H1 (cell line): ENCODE measurements around the gene HNRNPH3. TPM values are rescaled to one million over a fixed set of nuclear protein-coding genes. Genes with fewer than 3 reads are reported as not detected.

ENCODE experiments used
- CTCF ChIA-PET: fragments of 300-600 bp; sonication (Branson Sonifier 250); formaldehyde crosslinking; loops from one replicate; lab custom pipeline; 2021; ENCODE audit not compliant: partially characterized antibody; lab: Charles Lee
- POLR2A ChIA-PET: fragments of 300-600 bp; sonication (Branson Sonifier 250); formaldehyde crosslinking; loops from one replicate; lab custom pipeline; 2021; ENCODE audit warnings: inconsistent platforms; ENCODE audit not compliant: partially characterized antibody; lab: Charles Lee
- DNase-seq, 2 experiments: peaks; one replicate each; pipeline versions ENCODE4 v3.0.0 to v3.0.0-alpha.2; 2010 to 2022; ENCODE audit warnings: low spot score in 2 of 2, low read depth in 1 of 2, mixed read lengths in 1 of 2
- FAIRE-seq: peaks from 2 replicates; lab custom pipeline; 2011; peaks lifted over from hg19 to GRCh38; lab: Jason Lieb, UNC
- H2AFZ ChIP-seq: 2 replicates; pipeline ENCODE4 v1.8.1; 2012; ENCODE audit warnings: low read length, inconsistent platforms
- H2AK5ac ChIP-seq: 2 replicates; pipeline ENCODE4 v1.6.1; 2013; ENCODE audit warnings: low read depth, low read length
- H2BK120ac ChIP-seq: replicated peaks from 2 replicates; pipeline ENCODE3; 2013; ENCODE audit warnings: low read depth, low read length, inconsistent platforms
- H2BK12ac ChIP-seq: 2 replicates; pipeline ENCODE4 v1.6.1; 2013; ENCODE audit warnings: low read depth, low read length
- H2BK15ac ChIP-seq: 2 replicates; pipeline ENCODE4 v1.6.1; 2013; ENCODE audit warnings: low read length
- H2BK20ac ChIP-seq: 2 replicates; pipeline ENCODE4 v1.6.1; 2013; ENCODE audit warnings: low read length
- H2BK5ac ChIP-seq: 2 replicates; pipeline ENCODE4 v1.6.1; 2013; ENCODE audit warnings: low read depth, low read length
- H3K14ac ChIP-seq: 2 replicates; pipeline ENCODE4 v1.6.1; 2013; ENCODE audit warnings: inconsistent platforms; ENCODE audit not compliant: insufficient read length
- H3K18ac ChIP-seq: 2 replicates; pipeline ENCODE4 v1.6.1; 2013; ENCODE audit warnings: low read length; ENCODE audit errors: extremely low read depth
- H3K23ac ChIP-seq: 2 replicates; pipeline ENCODE4 v1.6.1; 2013; ENCODE audit warnings: inconsistent platforms; ENCODE audit not compliant: insufficient read length
- H3K23me2 ChIP-seq: 2 replicates; pipeline ENCODE4 v1.6.1; 2013; ENCODE audit warnings: low read depth, low read length
- H3K27ac ChIP-seq: 2 replicates; pipeline ENCODE4 v1.6.1; 2011; ENCODE audit warnings: low read depth, low read length, inconsistent platforms
- H3K27me3 ChIP-seq, 4 experiments: replicated peaks in 1 of 4; 1 replicate in 1 of 4; 2 replicates in 3 of 4; pipeline versions ENCODE4 v1.6.1 to v1.8.1; 2011 to 2013; ENCODE audit warnings: low read length in 3 of 4, mild to moderate bottlenecking in 3 of 4, inconsistent platforms in 2 of 4, mixed read lengths in 2 of 4, moderate library complexity in 1 of 4; ENCODE audit not compliant: control insufficient read depth in 3 of 4, insufficient read depth in 3 of 4; ENCODE audit errors: extremely low read depth in 1 of 4
- H3K36me3 ChIP-seq, 4 experiments: 2 replicates each; pipeline versions ENCODE4 v1.6.1 to v1.8.1; 2011 to 2013; ENCODE audit warnings: mild to moderate bottlenecking in 4 of 4, low read length in 3 of 4, moderate library complexity in 2 of 4, control low read depth in 1 of 4, inconsistent platforms in 1 of 4; ENCODE audit not compliant: insufficient read depth in 4 of 4, control insufficient read depth in 2 of 4
- H3K4ac ChIP-seq: replicated peaks from 2 replicates; pipeline ENCODE3; 2013; ENCODE audit warnings: low read length, low read depth, mixed read lengths, inconsistent platforms; ENCODE audit not compliant: insufficient read length
- H3K4me1 ChIP-seq, 4 experiments: replicated peaks in 1 of 4; 1 replicate in 1 of 4; 2 replicates in 3 of 4; pipeline versions ENCODE4 v1.6.1 to v1.8.1; 2011 to 2013; ENCODE audit warnings: low read length in 3 of 4, inconsistent platforms in 2 of 4, mixed read lengths in 1 of 4; ENCODE audit not compliant: insufficient read depth in 4 of 4, control insufficient read depth in 3 of 4
- H3K4me2 ChIP-seq, 2 experiments: 2 replicates each; pipeline versions ENCODE4 v1.6.1 to v1.8.1; 2011 to 2013; ENCODE audit warnings: low read depth in 2 of 2, low read length in 2 of 2, control low read depth in 1 of 2, inconsistent platforms in 1 of 2, mild to moderate bottlenecking in 1 of 2; ENCODE audit not compliant: insufficient read depth in 1 of 2
- H3K4me3 ChIP-seq, 4 experiments: fragments of 200-600, 300-600 bp in 1 of 4; sonication (generic), shearing (Covaris generic), sonication (Bioruptor Twin) in 1 of 4; 2 replicates each; pipeline versions ENCODE4 v1.5.1 to v1.8.1; 2011 to 2016; ENCODE audit warnings: low read length in 4 of 4, low read depth in 3 of 4, control low read depth in 2 of 4, inconsistent platforms in 2 of 4, mild to moderate bottlenecking in 2 of 4, mixed read lengths in 1 of 4, moderate library complexity in 1 of 4; ENCODE audit not compliant: insufficient read depth in 2 of 4; ENCODE audit errors: extremely low read depth in 1 of 4
- H3K56ac ChIP-seq: replicated peaks from 2 replicates; pipeline ENCODE3; 2013; ENCODE audit warnings: low read depth, mild to moderate bottlenecking, mixed read lengths, low read length, inconsistent platforms; ENCODE audit not compliant: insufficient read length
- H3K79me1 ChIP-seq: 2 replicates; pipeline ENCODE4 v1.6.1; 2013; ENCODE audit warnings: low read depth, low read length, control low read depth
- H3K79me2 ChIP-seq, 2 experiments: 2 replicates each; pipeline versions ENCODE4 v1.6.1 to v1.8.1; 2012 to 2013; ENCODE audit warnings: low read length in 2 of 2, mild to moderate bottlenecking in 2 of 2, inconsistent platforms in 1 of 2; ENCODE audit not compliant: insufficient read depth in 2 of 2, control insufficient read depth in 1 of 2
- H3K9ac ChIP-seq, 4 experiments: replicated peaks in 1 of 4; 1 replicate in 1 of 4; 2 replicates in 3 of 4; pipeline versions ENCODE4 v1.6.1 to v1.8.1; 2011 to 2013; ENCODE audit warnings: low read depth in 3 of 4, low read length in 3 of 4, control low read depth in 2 of 4, mild to moderate bottlenecking in 2 of 4, moderate library complexity in 2 of 4, inconsistent platforms in 1 of 4; ENCODE audit errors: extremely low read depth in 1 of 4
- H3K9me3 ChIP-seq, 2 experiments: 2 replicates each; pipeline versions ENCODE4 v1.6.1 to v1.8.1; 2012 to 2013; ENCODE audit warnings: mild to moderate bottlenecking in 2 of 2, moderate library complexity in 2 of 2, control low read depth in 1 of 2, inconsistent platforms in 1 of 2, low read depth in 1 of 2, low read length in 1 of 2, mixed read lengths in 1 of 2; ENCODE audit not compliant: insufficient read depth in 2 of 2
- H4K20me1 ChIP-seq, 2 experiments: replicated peaks in 1 of 2; 2 replicates each; pipeline versions ENCODE3 to v1.8.1; 2011 to 2013; ENCODE audit warnings: inconsistent platforms in 2 of 2, low read length in 2 of 2, mild to moderate bottlenecking in 1 of 2; ENCODE audit not compliant: insufficient read depth in 2 of 2, control insufficient read depth in 1 of 2
- H4K5ac ChIP-seq: 2 replicates; pipeline ENCODE4 v1.6.1; 2013; ENCODE audit warnings: low read length, low read depth, mixed read lengths, inconsistent platforms; ENCODE audit not compliant: insufficient read length
- H4K8ac ChIP-seq: 2 replicates; pipeline ENCODE4 v1.8.0; 2013; ENCODE audit warnings: mild to moderate bottlenecking, moderate library complexity, low read length, inconsistent platforms; ENCODE audit not compliant: insufficient read depth; ENCODE audit errors: extremely low read depth
- H4K91ac ChIP-seq: replicated peaks from 2 replicates; pipeline ENCODE3; 2013; ENCODE audit warnings: low read length, mixed read lengths, inconsistent platforms; ENCODE audit not compliant: insufficient read length
- WGBS, 2 experiments: shearing (Covaris generic) in 1 of 2; methylation state at CpG; one replicate each; pipeline versions ENCODE4 v1.1.6 to v1.1.7; 2013 to 2015; ENCODE audit warnings: low lambda C conversion rate in 2 of 2, mixed read lengths in 2 of 2, inconsistent platforms in 1 of 2, low coverage in 1 of 2, missing lambda C conversion rate in 1 of 2; ENCODE audit not compliant: insufficient replicate concordance in 2 of 2, insufficient coverage in 1 of 2, insufficient read length in 1 of 2; ENCODE audit errors: extremely low coverage in 1 of 2, missing lambda C conversion rate in 1 of 2; 5-methylcytosine and 5-hydroxymethylcytosine counted together
- polyA plus RNA-seq, 7 experiments: library from polyadenylated mRNA; depleted of rRNA in 3 of 7; stranded (reverse) in 5 of 7; unstranded in 2 of 7; fragments of >200 nt in 5 of 7; fragments of 200-250 nt in 2 of 7; gene quantifications; 1 replicate in 5 of 7; 2 replicates in 1 of 7; 4 replicates in 1 of 7; pipeline versions ENCODE4 v1.2.1 to v1.2.3, GENCODE V29; 2011 to 2013; ENCODE audit warnings: missing spikeins in 2 of 7, mixed read lengths in 2 of 7
- total RNA-seq: library from RNA; stranded (reverse); fragmentation: NEBNext Ultra II Directional; extraction: Animal tissue kit (Norgen Biotek cat#: 25700); gene quantifications from 2 replicates; pipeline ENCODE4 v1.2.1, GENCODE V29; 2021

Gene HNRNPH3
- total and polyA plus RNA-seq, 2 of the 8 experiments (the other 6 are each of a cell fraction or from before 2014, with no cell fraction given): 63.2 to 230 TPM

GRCh38 chr10:68301790-68302502 lies 29.9 kb upstream of the HNRNPH3 start:
- FAIRE-seq (no peak), DNase-seq (no peak)
- Histone ChIP-seq H2BK120ac (no peak overlapping the region), H3K79me2 (no peaks in the 10 kb centered on the region), H3K4me2 (no peak overlapping the region), H3K79me1 (no peaks in the 10 kb centered on the region), H3K56ac (no peak overlapping the region), H2BK15ac (no peak overlapping the region), H2BK5ac (no peak overlapping the region), H2AFZ (no peak overlapping the region), H3K4me3 (no peak overlapping the region), H4K91ac (no peak overlapping the region), H3K23ac (no peak overlapping the region), H3K14ac (no peak overlapping the region), H3K4ac (no peak overlapping the region), H3K27me3 (no peaks in the 10 kb centered on the region), H2BK12ac (no peak overlapping the region), H4K5ac (no peak overlapping the region), H3K4me1 (peaks cover 0 to 3% (median 0%) of the 10 kb centered on the region in 4 experiments; a peak in 1 of 7 replicates), H4K20me1 (no peaks in the 10 kb centered on the region), H3K27ac (no peak overlapping the region), H3K9me3 (no peaks in the 10 kb centered on the region), H3K23me2 (no peaks in the 10 kb centered on the region), H3K18ac (no peak overlapping the region), H4K8ac (no peak overlapping the region), H2AK5ac (no peak overlapping the region), H3K36me3 (no peaks in the 10 kb centered on the region), H2BK20ac (no peak overlapping the region), H3K9ac (no peak overlapping the region; a peak in 1 of 7 replicates)
- WGBS, 2 experiments: 85% methylated on average over 6 of the region's 6 CpGs; no CpG with 5 or more reads in 1 of the 2 experiments
- POLR2A ChIA-PET: interaction anchor here (1.3 to 3.9 kb wide), 3 partner anchors 29 to 78 kb away, joined by 3 to 15 read pairs (median 3); partner anchors contain the start of genes HNRNPH3 and PBLD
- CTCF ChIA-PET: interaction anchor here (0.5 to 4.7 kb wide), 22 partner anchors 12 to 514 kb away, joined by 3 to 71 read pairs (median 5); partner anchors contain the start of gene ATOH7
